ACC112 (cell line): ENCODE results near the gene PTPN7.

Source experiments
- H2AFZ ChIP-seq: fragments of 200-600 bp; sonication (generic); one replicate; pipeline ENCODE4 v1.6.0; 2017; ENCODE audit warnings: antibody characterized with exemption, low read length; ENCODE audit not compliant: unreplicated experiment
- H3K27ac ChIP-seq: fragments of 200-600 bp; sonication (generic); 2 replicates; pipeline ENCODE4 v1.5.1; 2014; ENCODE audit warnings: low read depth, mild to moderate bottlenecking, antibody characterized with exemption, low read length, moderate library complexity
- H3K27me3 ChIP-seq: fragments of 200-600 bp; sonication (generic); 2 replicates; pipeline ENCODE4 v1.6.1; 2014; ENCODE audit warnings: mild to moderate bottlenecking, antibody characterized with exemption, low read length, moderate library complexity, mixed read lengths; ENCODE audit not compliant: insufficient read depth
- H3K36me3 ChIP-seq: fragments of 200-600 bp; sonication (generic); 2 replicates; pipeline ENCODE4 v1.6.1; 2016; ENCODE audit warnings: mild to moderate bottlenecking, antibody characterized with exemption, low read length, moderate library complexity, mixed read lengths; ENCODE audit not compliant: insufficient read depth
- H3K4me1 ChIP-seq: fragments of 200-600 bp; sonication (generic); one replicate; pipeline ENCODE4 v1.6.1; 2016; ENCODE audit warnings: low read length, mixed read lengths; ENCODE audit not compliant: insufficient read depth, unreplicated experiment, control insufficient read depth
- H3K4me3 ChIP-seq: fragments of 200-600 bp; sonication (generic); 2 replicates; pipeline ENCODE4 v1.5.1; 2014; ENCODE audit warnings: mild to moderate bottlenecking, low read depth, low read length
- H3K79me2 ChIP-seq: fragments of 200-600 bp; sonication (generic); one replicate; pipeline ENCODE4 v1.6.0; 2016; ENCODE audit warnings: low read length; ENCODE audit not compliant: control insufficient read depth, unreplicated experiment, insufficient read depth

Gene PTPN7

DNA sequence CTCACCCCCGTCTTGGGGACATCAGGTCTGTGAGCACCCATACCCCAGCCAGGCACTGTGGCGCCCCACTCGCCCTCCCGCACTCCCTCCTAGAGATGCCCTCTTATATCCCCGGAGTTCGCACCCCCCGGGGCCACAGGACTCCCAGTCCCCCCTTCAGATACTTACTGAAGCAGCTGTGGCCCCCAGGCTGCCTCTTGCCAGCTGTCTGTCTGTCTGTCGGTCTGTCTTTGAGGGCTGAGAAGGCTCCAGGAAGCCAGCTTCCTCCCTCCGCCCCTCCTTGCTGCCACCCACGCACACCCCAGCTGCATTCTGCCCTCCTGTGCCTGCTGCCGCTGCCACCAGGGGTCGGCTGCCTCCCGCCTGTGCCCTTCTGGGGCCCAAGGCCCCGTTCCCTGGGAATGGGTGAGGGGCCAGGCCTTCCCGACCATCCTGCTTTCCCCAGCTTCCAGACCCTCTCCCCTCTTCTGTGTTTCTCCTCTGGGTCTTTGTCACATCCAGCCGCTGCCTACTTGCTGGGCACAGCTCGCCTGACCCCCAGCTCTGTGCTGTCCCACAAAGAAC, at the start of gene PTPN7:
Gene PTPN7 (minus strand): TSS at position 226 of the 564 bp plus-strand sequence. CDS start 1,200 bp downstream, outside the sequence.
- Histone ChIP-seq H3K4me3 (no peak within 1 kb of the TSS), H3K27ac (no peak within 1 kb of the TSS), H2AFZ (no peak within 1 kb of the TSS)

DNA sequence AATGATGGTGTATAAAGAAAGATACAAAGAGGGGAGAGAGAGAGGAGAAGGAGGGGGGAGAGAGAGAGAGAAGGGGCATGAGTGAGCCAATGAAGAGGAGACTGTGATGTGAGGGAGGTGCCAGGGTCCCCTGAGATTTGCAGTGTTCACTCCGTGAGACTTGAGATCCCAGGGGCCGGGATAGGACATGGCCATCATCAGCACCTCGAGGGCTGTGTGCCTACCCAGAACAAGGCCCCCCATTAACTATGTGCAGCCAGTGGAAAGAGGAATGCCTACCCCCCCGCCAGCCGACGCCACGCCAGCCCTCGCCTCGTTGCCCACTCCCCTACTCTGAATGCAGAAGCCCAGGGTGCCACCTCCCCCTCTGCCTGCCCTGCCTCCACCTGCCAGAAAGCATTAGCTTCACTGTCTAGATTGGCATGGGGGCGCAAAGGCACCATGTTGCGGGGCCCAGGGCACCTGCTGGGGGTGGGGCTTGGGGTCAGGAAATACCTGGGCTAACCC, 48.0 kb upstream of the PTPN7 start:
- Histone ChIP-seq H3K27me3 (peaks cover 34% of the 10 kb centered on the region), H2AFZ (no peak overlapping the region)

More for the DNA sequence above, at the start of gene PTPN7:
- H3K79me2 ChIP-seq = no peaks in the 10 kb centered on the region
- no peaks in the 10 kb centered on the region for H3K27me3 ChIP-seq
- H3K4me1 ChIP-seq = peaks cover 1% of the 10 kb centered on the region
- no peaks in the 10 kb centered on the region for H3K36me3 ChIP-seq

DNA sequence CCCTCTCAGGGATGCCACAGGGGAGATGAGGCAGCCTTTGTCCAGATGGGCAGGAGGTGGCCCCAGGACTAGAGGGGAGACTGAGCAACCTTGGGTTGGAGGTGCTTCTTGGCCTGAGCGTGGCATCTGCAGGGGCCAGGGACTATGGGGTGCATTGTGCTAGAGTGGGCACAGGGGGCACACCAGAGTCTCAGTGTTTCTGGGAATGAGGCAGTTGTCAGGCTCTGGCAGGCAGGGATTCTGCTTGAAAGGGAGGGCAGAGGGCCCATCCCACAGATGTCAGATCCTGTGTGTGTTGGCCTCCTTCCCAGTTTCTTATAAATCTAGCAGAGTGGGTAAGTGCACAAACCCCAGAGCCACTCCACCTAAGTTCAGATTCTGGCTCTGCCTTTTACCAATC, 46.9 kb upstream of the PTPN7 start:
- Histone ChIP-seq H3K36me3 (no peaks in the 10 kb centered on the region), H2AFZ (no peak overlapping the region), H3K79me2 (no peaks in the 10 kb centered on the region), H3K4me1 (no peaks in the 10 kb centered on the region), H3K27ac (no peak overlapping the region), H3K4me3 (no peak overlapping the region), H3K27me3 (peaks cover 23% of the 10 kb centered on the region)

More for the DNA sequence above, 48.0 kb upstream of the PTPN7 start:
- no peaks in the 10 kb centered on the region for H3K4me1 ChIP-seq
- no peak overlapping the region for H3K4me3 ChIP-seq
- no peaks in the 10 kb centered on the region for H3K36me3 ChIP-seq
- H3K27ac ChIP-seq = no peak overlapping the region
- no peaks in the 10 kb centered on the region for H3K79me2 ChIP-seq

DNA sequence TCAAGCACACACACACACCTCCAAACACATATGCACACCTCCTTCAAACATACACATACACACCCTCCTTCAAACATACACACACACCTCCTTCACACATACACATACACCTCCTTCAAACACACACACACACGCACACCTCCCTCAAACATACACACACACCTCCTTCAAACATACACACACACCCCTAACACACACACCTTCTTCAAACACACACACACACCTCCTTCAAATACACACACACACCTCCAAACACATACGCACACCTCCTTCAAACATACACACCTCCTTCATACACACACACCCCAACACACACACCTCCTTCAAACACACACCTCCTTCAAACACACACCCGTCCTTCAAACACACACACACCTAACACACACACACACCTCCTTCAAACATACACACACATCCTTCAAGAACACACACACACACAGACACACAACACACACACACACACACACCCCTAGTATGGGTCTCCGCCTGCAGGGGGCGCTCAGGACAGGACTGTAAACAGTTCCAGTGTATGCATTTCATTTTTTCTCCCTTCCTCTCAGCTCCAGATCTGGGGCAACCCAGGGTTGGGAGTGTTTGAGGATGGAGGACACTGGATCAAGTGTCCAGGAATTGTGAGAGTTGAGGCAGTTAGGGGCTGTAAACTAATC, 45.3 kb upstream of the PTPN7 start:
- peaks cover 10% of the 10 kb centered on the region for H3K27me3 ChIP-seq
- H2AFZ ChIP-seq = no peak overlapping the region
- H3K36me3 ChIP-seq = no peaks in the 10 kb centered on the region
- no peak overlapping the region for H3K27ac ChIP-seq
- H3K79me2 ChIP-seq = no peaks in the 10 kb centered on the region
- no peak overlapping the region for H3K4me3 ChIP-seq
- H3K4me1 ChIP-seq = no peaks in the 10 kb centered on the region

GRCh38 chr1:202204065-202204464, 43.7 kb upstream of the PTPN7 start:
- Histone ChIP-seq H3K27ac (no peak overlapping the region), H3K4me1 (peaks cover 7% of the 10 kb centered on the region), H3K27me3 (peaks cover 4% of the 10 kb centered on the region; the same call in 1 of the 2 replicates)

DNA sequence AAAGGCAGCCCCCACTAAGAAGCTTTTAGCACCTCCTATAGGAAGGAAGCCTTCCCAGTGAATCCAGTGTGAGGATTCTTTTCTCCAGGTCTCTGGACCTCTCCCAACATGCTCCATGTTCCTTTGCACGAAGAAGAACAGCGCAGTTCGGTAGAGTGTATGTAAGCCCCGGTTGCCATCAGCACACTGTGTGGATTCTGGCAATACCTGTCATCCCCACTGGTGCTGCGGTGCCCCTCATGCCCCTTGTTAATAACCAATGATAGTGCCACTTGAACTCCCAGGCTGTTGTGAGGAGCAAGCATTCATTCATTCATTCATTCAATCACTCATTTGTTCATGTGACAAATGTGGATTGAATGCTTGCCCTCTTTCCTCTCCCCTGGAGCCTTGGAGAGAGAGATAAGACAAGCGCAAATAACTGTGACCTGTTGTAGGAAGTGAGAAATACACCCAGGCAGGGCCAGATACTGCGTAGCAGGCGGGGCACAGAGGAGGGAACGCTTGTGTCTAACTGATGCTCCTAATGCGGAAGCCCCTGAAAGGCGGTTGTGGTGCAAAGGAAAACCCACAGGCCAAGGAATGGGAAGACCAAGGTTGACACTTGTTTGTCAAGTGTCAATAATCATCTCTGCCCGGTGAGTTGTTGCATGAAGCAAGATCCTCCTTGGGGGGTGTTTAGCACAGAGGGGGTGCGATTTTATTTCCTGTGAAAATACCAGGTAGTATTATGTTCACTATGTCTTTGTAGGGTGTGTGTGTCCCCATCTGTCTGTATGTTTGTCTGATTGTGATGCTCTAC, 43.0 kb upstream of the PTPN7 start:
- Histone ChIP-seq H3K79me2 (no peaks in the 10 kb centered on the region), H3K4me3 (no peak overlapping the region), H3K27me3 (peaks cover 4% of the 10 kb centered on the region; the same call in 1 of the 2 replicates), H3K36me3 (no peaks in the 10 kb centered on the region), H3K27ac (no peak overlapping the region), H3K4me1 (peaks cover 7% of the 10 kb centered on the region), H2AFZ (no peak overlapping the region)

More at GRCh38 chr1:202204065-202204464, 43.7 kb upstream of the PTPN7 start:
- Histone ChIP-seq H3K79me2 (no peaks in the 10 kb centered on the region), H2AFZ (no peak overlapping the region), H3K36me3 (no peaks in the 10 kb centered on the region), H3K4me3 (no peak overlapping the region)

DNA sequence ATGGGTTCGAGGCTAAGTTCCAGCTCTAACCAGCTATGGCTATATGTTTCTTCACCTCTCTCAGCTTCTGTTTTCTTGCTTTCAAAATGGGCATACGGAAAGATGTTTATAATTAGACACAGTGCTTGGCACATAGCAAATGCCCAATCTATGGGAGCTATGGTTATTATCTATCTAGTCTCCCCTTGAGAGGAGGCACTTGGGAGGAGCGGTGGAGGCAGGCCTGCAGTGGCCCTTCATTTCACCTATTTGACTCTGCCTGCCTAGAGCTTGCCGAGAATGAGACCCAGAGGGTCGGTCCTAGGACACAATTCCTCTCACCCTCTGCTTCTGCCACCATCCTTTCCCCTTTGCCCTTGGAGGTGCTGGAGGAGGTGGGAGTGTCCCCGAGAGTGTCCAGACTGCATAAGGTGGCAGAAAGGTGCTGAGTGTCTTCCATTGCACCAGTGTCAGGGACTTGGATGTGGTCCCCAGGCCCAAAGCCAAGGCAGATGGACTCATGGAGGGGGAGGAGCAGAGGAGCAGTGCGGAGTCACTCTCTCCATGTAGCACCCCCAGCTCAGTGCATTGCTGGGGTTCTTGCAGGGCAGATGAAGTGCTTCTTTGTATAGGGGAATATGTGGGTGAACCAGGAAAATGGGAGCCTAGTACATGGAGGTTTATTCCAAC, 42.2 kb upstream of the PTPN7 start:
- peaks cover 7% of the 10 kb centered on the region for H3K4me1 ChIP-seq
- H3K79me2 ChIP-seq = no peaks in the 10 kb centered on the region
- H3K36me3 ChIP-seq = no peaks in the 10 kb centered on the region
- H3K27me3 ChIP-seq = peaks cover 7% of the 10 kb centered on the region
- H2AFZ ChIP-seq = no peak overlapping the region
- H3K4me3 ChIP-seq = no peak overlapping the region
- no peak overlapping the region for H3K27ac ChIP-seq

- Histone ChIP-seq H3K27ac (no peak overlapping the region), H3K79me2 (no peaks in the 10 kb centered on the region), H3K4me1 (peaks cover 7% of the 10 kb centered on the region), H3K4me3 (no peak overlapping the region), H3K36me3 (no peaks in the 10 kb centered on the region), H2AFZ (no peak overlapping the region), H3K27me3 (peaks cover 14% of the 10 kb centered on the region)
Observed at GRCh38 chr1:202201971-202202370, 41.6 kb upstream of the PTPN7 start.

- H3K4me3 ChIP-seq = no peak overlapping the region
- peaks cover 21% of the 10 kb centered on the region for H3K27me3 ChIP-seq
- H3K36me3 ChIP-seq = no peaks in the 10 kb centered on the region
- peaks cover 7% of the 10 kb centered on the region for H3K4me1 ChIP-seq
- H2AFZ ChIP-seq = no peak overlapping the region
- no peaks in the 10 kb centered on the region for H3K79me2 ChIP-seq
- no peak overlapping the region for H3K27ac ChIP-seq
Observed at GRCh38 chr1:202201266-202201665, 40.9 kb upstream of the PTPN7 start.

GRCh38 chr1:202200669-202201068, 40.3 kb upstream of the PTPN7 start:
- H3K4me3 ChIP-seq = no peak overlapping the region
- no peak overlapping the region for H3K27ac ChIP-seq
- no peaks in the 10 kb centered on the region for H3K36me3 ChIP-seq
- H3K4me1 ChIP-seq = peaks cover 7% of the 10 kb centered on the region
- no peaks in the 10 kb centered on the region for H3K79me2 ChIP-seq
- peaks cover 27% of the 10 kb centered on the region for H3K27me3 ChIP-seq
- H2AFZ ChIP-seq = no peak overlapping the region
